Esophagus muscularis mucosa (tissue), 4 donors: ENCODE measurements around the gene PRPS2.

Experiments
- EP300 ChIP-seq: sonication (generic); formaldehyde crosslinking; IDR thresholded peaks from one replicate; pipeline ENCODE4 v1.6.1; 2017; ENCODE audit warnings: antibody characterized with exemption
- POLR2A ChIP-seq: fragments of 450-650 bp; IDR thresholded peaks from one replicate; pipeline ENCODE4 v1.6.1; 2017; ENCODE audit warnings: antibody characterized with exemption, moderate library complexity, mild to moderate bottlenecking, low read depth
- POLR2AphosphoS5 ChIP-seq, 2 donors: sonication (generic); formaldehyde crosslinking; IDR thresholded peaks; one replicate each; pipeline ENCODE4 v1.6.1; 2017; ENCODE audit warnings: antibody characterized with exemption in 2 of 2
- TF ChIP-seq, protein P1 (sequence below), 3 experiments: fragments of 200-600 bp in 2 of 3; fragments of 450-650 bp in 1 of 3; sonication (generic) in 2 of 3; IDR thresholded peaks; one replicate each; pipeline ENCODE4 v1.5.1; 2017 to 2019; ENCODE audit warnings: antibody characterized with exemption in 3 of 3, mild to moderate bottlenecking in 2 of 3, moderate library complexity in 1 of 3

- TF ChIP-seq, protein P1, sequence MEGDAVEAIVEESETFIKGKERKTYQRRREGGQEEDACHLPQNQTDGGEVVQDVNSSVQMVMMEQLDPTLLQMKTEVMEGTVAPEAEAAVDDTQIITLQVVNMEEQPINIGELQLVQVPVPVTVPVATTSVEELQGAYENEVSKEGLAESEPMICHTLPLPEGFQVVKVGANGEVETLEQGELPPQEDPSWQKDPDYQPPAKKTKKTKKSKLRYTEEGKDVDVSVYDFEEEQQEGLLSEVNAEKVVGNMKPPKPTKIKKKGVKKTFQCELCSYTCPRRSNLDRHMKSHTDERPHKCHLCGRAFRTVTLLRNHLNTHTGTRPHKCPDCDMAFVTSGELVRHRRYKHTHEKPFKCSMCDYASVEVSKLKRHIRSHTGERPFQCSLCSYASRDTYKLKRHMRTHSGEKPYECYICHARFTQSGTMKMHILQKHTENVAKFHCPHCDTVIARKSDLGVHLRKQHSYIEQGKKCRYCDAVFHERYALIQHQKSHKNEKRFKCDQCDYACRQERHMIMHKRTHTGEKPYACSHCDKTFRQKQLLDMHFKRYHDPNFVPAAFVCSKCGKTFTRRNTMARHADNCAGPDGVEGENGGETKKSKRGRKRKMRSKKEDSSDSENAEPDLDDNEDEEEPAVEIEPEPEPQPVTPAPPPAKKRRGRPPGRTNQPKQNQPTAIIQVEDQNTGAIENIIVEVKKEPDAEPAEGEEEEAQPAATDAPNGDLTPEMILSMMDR (IDR thresholded peaks at IDR 0.05): no peak
- TF ChIP-seq POLR2AphosphoS5 (IDR thresholded peaks at IDR 0.05): no peak
- TF ChIP-seq EP300: no peak
- no peak for TF ChIP-seq POLR2A
These were observed 11.5 kb downstream of the PRPS2 start for GRCh38 chrX:12802741-12803140.
